ENCODE measurements around the gene CREB1.
A peak's percentile ranks its signal among the peaks of the same experiment; 100 is the strongest.

Gene CREB1

DNA sequence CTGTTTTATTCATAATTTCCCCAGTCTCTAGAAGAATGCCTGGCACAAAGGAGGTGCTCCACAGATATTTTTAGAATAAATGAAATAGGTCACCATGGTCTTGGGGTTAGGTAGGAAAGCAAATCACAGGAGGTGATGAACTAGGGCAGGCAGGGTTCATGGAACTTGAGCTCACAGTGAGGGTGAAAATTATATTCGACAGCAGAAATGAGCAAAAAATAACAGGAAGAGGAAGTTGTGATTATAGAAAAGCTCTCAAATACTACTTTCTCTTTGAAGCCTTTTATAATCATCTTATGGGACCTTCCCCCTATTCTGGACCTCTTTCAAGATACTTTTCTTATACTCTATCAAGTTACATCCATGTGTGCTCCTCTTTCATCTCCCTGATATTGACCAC lies 4.5 kb upstream of the CREB1 start:
- Histone ChIP-seq H3K9ac (ENCODE audit: insufficient read length) (no peak overlapping the region), H3K9me3 (ENCODE audit: low read depth, low read length) (no peaks in the 10 kb centered on the region), H3K4me3 (no peak overlapping the region), H3K36me3 (ENCODE audit: insufficient read depth, low read length) (no peaks in the 10 kb centered on the region), H3K27ac (no peak overlapping the region)
- TF ChIP-seq POLR2AphosphoS5 (IDR thresholded peaks at IDR 0.05; ENCODE audit: borderline replicate concordance, low read depth, low read length): no peak
- TF ChIP-seq FOXP2 (optimal IDR thresholded peaks at IDR 0.05; ENCODE audit: control extremely low read depth, extremely low read length, insufficient read depth): no peak
- TF ChIP-seq EZH2 (IDR thresholded peaks at IDR 0.05): no peak
- DNase-seq (ENCODE audit: low read depth, low spot score): no peak

DNA sequence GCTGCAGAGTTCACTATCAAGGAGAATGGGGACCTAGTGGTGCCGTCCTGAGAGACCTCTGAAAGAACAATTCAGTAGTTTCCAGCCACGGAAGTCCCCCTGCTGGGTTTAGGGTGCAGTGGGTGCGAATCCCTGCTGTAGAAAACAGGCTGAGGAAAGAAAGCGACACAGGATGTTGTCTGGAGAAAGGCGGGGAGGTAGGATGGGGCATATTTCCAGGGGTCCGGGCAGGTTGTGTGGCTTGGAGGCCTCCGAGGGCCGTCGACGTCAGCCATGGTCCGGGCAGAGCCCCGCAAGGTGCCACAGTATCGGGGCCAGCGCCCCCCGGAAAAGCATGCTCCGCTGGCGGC lies 807 bp upstream of the CREB1 start:
- no peak for DNase-seq (ENCODE audit: low read depth, low spot score)
- peak overlapping the region; percentile 98 for H3K4me3 ChIP-seq
- H3K36me3 ChIP-seq (ENCODE audit: insufficient read depth, low read length): no peaks in the 10 kb centered on the region; the same call in 1 of the 2 replicates
- no peaks in the 10 kb centered on the region for H3K9me3 ChIP-seq (ENCODE audit: low read depth, low read length)
- H3K9ac ChIP-seq (ENCODE audit: insufficient read length): peak overlapping the region; percentile 90
- H3K27ac ChIP-seq: peak overlapping the region; percentile 69
- TF ChIP-seq EZH2 (IDR thresholded peaks at IDR 0.05): no peak
- TF ChIP-seq FOXP2 (optimal IDR thresholded peaks at IDR 0.05; ENCODE audit: control extremely low read depth, extremely low read length, insufficient read depth): peak; percentile 47

DNA sequence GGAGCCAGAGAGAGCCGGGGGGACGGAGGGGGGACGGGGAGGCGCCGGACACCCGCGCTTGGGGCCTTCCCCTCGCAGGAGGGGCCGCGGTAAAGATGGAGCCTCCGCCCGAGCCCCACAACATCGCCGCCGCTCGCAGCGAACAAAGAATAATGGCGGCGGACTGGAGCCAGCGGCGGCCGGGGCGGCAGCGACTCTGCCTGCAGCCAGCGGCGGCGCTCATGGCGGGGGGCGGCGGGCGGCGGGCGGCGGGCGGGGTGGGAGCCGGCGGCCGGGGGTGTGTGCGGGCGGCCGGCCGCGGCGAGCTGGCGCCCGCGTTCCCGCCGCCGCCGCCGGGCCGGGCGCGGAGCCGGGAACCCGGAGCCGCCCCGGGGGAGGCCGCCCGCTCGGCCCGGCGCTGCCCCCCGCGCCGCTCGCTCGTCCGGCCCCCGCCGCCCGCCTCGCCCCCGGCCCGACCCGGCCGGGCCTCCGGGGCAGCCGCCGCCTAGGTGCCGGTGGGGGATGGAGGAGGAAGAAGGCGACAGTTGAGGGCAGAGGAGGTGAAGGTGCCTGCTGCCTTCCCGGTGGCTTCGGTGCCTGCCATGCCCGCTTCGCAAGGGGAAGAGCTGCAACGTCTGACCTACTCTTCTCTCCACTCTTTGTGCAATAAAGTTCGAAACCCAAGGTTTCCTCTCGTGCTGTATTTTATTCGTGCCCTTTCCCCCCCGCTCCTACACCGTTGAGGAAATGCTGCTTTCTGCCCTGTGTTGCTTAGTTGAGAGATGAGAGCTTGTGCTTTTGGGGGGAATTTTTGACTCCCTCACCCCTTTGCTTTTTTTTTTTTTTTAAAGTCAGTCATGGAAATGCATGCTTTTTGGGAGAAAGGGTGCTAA lies 634 bp downstream of the CREB1 start:
- H3K9ac ChIP-seq (ENCODE audit: insufficient read length): peak overlapping the region; percentile 98
- H3K9me3 ChIP-seq (ENCODE audit: low read depth, low read length): no peaks in the 10 kb centered on the region
- peaks cover 3% of the 10 kb centered on the region; the same call in 1 of the 2 replicates for H3K36me3 ChIP-seq (ENCODE audit: insufficient read depth, low read length)
- no peak for DNase-seq (ENCODE audit: low read depth, low spot score)
- peak overlapping the region; percentile 95 for H3K27ac ChIP-seq
- H3K4me3 ChIP-seq: peak overlapping the region; percentile 98
- 0 out of 2 replicates have a peak, but pooled peaks have one; percentile 24 for TF ChIP-seq POLR2AphosphoS5 (IDR thresholded peaks at IDR 0.05; ENCODE audit: borderline replicate concordance, low read depth, low read length)
- TF ChIP-seq EZH2 (IDR thresholded peaks at IDR 0.05): no peak

DNA sequence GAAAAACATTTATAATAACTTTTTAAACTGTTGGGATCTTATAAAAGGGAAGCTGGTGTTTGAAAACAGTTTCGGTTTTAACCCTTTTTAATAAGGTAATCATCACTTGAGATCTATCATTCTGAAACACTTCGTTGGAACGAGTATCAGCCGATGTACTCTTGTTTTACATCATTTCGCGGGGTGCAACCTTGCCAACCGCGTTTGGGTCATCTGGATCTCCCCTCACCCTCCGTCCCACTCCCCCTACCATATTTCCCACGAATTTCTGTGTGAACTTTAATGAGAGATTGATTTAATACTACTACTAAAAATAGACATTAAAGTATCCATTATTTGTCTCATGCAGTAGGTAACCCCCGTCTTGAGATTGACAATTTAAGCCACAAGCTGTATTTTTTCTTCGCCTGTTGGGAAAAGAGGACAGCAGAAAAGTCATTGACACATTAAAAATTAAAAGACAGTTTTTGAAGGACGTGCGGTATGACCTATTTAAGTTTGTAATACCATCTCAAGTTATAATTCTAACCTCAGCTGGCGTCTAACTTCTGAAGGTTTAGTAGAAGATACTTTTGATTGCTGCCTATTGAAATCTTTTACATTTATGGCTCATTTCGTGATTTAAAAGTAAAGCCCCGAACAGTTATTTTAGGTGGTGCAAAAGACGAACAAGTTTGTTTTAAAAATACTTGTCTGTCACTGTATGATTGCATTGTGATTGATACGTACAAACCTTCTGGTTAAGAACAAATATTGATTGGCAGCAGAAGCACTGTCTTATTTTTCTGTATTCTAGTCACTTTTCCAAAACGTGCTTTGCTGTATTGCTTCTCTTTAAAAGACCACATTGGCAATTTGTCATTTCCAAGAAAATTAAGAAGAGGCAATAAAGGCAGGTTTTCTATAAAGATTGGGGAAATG lies 1.5 kb downstream of the CREB1 start:
- H3K27ac ChIP-seq: peak overlapping the region; percentile 79
- H3K36me3 ChIP-seq (ENCODE audit: insufficient read depth, low read length): peaks cover 9% of the 10 kb centered on the region
- DNase-seq (ENCODE audit: low read depth, low spot score): no peak
- peak overlapping the region; percentile 91 for H3K9ac ChIP-seq (ENCODE audit: insufficient read length)
- peak overlapping the region; percentile 98 for H3K4me3 ChIP-seq
- TF ChIP-seq FOXP2 (optimal IDR thresholded peaks at IDR 0.05; ENCODE audit: control extremely low read depth, extremely low read length, insufficient read depth) (no peak), EZH2 (IDR thresholded peaks at IDR 0.05) (no peak), POLR2AphosphoS5 (IDR thresholded peaks at IDR 0.05; ENCODE audit: borderline replicate concordance, low read depth, low read length) (no peak)
- no peaks in the 10 kb centered on the region for H3K9me3 ChIP-seq (ENCODE audit: low read depth, low read length)

DNA sequence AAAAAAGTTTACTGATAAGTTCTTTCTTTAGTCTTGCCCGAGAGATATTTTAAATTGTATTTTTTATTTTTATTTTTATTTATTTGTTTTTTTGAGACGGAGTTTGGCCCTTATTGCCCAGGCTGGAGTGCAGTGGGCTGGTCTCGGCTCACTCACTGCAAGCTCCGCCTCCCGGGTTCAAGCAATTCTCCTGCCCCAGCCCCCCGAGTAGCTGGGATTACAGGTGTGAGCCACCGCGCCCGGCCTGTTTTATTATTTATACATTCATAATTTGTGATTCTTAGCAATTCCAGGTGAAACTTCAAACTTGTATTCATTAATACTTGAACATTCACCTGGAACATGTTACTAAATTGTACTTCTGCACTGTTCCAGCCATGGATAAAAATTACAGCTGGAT lies 2.9 kb downstream of the CREB1 start:
- Histone ChIP-seq H3K4me3 (peak overlapping the region; percentile 3; the same call in 1 of the 2 replicates), H3K9ac (ENCODE audit: insufficient read length) (peak overlapping the region; percentile 3), H3K27ac (no peak overlapping the region), H3K9me3 (ENCODE audit: low read depth, low read length) (no peaks in the 10 kb centered on the region), H3K36me3 (ENCODE audit: insufficient read depth, low read length) (peaks cover 13% of the 10 kb centered on the region)
- no peak for DNase-seq (ENCODE audit: low read depth, low spot score)
- TF ChIP-seq FOXP2 (optimal IDR thresholded peaks at IDR 0.05; ENCODE audit: control extremely low read depth, extremely low read length, insufficient read depth): no peak
- no peak for TF ChIP-seq EZH2 (IDR thresholded peaks at IDR 0.05)
- no peak for TF ChIP-seq POLR2AphosphoS5 (IDR thresholded peaks at IDR 0.05; ENCODE audit: borderline replicate concordance, low read depth, low read length)

DNA sequence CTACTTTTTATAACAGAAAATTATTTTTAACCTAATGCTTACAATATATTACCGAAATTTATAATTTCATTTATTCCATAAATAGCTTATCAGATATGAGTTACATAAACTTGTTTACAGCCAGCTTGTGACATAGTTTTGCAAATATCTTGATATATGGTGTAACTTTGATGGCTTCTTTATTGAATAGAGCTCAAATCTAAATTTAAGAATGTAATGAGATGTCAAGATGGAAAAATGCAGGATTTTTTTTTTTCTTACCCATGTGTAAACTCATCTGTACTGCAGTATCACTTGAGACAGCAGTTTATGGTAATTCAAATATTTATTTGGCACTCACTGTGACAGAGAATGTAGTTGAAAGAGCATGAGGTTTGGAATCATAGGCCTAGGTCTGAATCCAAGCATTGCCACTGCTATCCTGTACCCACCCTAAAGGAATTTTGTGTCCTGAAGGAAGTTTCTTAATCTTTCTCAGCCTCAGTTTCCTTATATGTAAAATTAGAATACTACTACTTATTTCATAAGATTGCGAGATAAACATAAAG lies 3.8 kb downstream of the CREB1 start:
- DNase-seq (ENCODE audit: low read depth, low spot score): no peak
- peaks cover 19% of the 10 kb centered on the region for H3K36me3 ChIP-seq (ENCODE audit: insufficient read depth, low read length)
- peak overlapping the region; percentile 3 for H3K9ac ChIP-seq (ENCODE audit: insufficient read length)
- no peaks in the 10 kb centered on the region for H3K9me3 ChIP-seq (ENCODE audit: low read depth, low read length)
- H3K4me3 ChIP-seq: peak overlapping the region; percentile 18; the same call in 1 of the 2 replicates
- peak overlapping the region; percentile 10; the same call in 1 of the 2 replicates for H3K27ac ChIP-seq
- TF ChIP-seq POLR2AphosphoS5 (IDR thresholded peaks at IDR 0.05; ENCODE audit: borderline replicate concordance, low read depth, low read length) (no peak), EZH2 (IDR thresholded peaks at IDR 0.05) (no peak), FOXP2 (optimal IDR thresholded peaks at IDR 0.05; ENCODE audit: control extremely low read depth, extremely low read length, insufficient read depth) (no peak)

DNA sequence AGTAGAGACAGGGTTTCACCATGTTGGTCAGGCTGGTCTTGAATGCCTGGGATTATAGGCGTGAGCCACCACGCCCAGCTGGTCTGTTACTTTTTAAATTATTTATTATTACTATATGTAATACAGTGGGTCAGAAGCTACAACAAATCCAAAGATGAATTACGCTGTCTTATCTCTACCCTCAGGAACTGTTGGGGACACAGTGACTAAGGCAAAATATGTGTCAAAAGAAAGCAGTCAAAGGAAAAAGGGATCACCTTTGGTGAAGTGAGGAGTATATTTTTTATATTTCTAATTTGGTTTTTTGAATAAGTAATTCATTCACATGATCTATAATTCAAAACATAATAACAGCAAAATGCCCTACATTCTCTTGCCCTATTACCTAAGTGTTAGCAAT lies 4.7 kb downstream of the CREB1 start:
- TF ChIP-seq EZH2 (IDR thresholded peaks at IDR 0.05) (no peak), FOXP2 (optimal IDR thresholded peaks at IDR 0.05; ENCODE audit: control extremely low read depth, extremely low read length, insufficient read depth) (no peak), POLR2AphosphoS5 (IDR thresholded peaks at IDR 0.05; ENCODE audit: borderline replicate concordance, low read depth, low read length) (no peak)
- Histone ChIP-seq H3K9ac (ENCODE audit: insufficient read length) (peak overlapping the region; percentile 1), H3K9me3 (ENCODE audit: low read depth, low read length) (no peaks in the 10 kb centered on the region), H3K36me3 (ENCODE audit: insufficient read depth, low read length) (peaks cover 22% of the 10 kb centered on the region), H3K27ac (peak overlapping the region; percentile 58), H3K4me3 (no peak overlapping the region)
- no peak for DNase-seq (ENCODE audit: low read depth, low spot score)

DNA sequence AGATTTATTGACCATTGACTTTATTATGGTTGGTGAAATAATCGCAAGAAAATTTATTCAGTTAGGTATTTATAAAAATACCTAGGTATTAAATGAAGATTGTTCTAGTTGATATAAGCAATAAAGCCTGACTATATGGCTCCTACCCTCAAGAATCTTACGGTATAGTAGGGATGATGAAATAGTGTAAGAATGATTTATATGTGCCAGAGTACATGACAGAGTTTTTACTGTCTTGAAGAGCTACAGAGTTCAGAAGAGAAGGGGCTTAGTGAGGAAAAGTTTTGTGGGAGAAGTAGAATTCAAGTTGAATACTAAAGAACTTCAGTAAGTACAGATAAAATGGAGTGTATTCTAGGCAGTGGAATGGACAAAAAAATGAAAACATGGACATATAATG lies 9.7 kb downstream of the CREB1 start:
- no peaks in the 10 kb centered on the region for H3K9me3 ChIP-seq (ENCODE audit: low read depth, low read length)
- no peak for TF ChIP-seq POLR2AphosphoS5 (IDR thresholded peaks at IDR 0.05; ENCODE audit: borderline replicate concordance, low read depth, low read length)
- no peak for TF ChIP-seq EZH2 (IDR thresholded peaks at IDR 0.05)
- TF ChIP-seq FOXP2 (optimal IDR thresholded peaks at IDR 0.05; ENCODE audit: control extremely low read depth, extremely low read length, insufficient read depth): no peak
- H3K36me3 ChIP-seq (ENCODE audit: insufficient read depth, low read length): peaks cover 27% of the 10 kb centered on the region
- no peak for DNase-seq (ENCODE audit: low read depth, low spot score)
- H3K27ac ChIP-seq: no peak overlapping the region
- H3K4me3 ChIP-seq: no peak overlapping the region
- no peak overlapping the region for H3K9ac ChIP-seq (ENCODE audit: insufficient read length)
